ENCODE data around the gene ATP6V1C2.

- TF ChIP-seq CTCF (IDR thresholded peaks at IDR 0.05): no peak
- no peak for TF ChIP-seq POLR2A (IDR thresholded peaks at IDR 0.05)
These were observed 69.0 kb downstream of the ATP6V1C2 start for GRCh38 chr2:10790228-10790973.

Measured in heart left ventricle (tissue), 13 donors.